Right renal cortex interstitium (tissue), 3 donors: Measurements from ENCODE around the gene AP3B1. TPM values are rescaled to one million over a fixed set of nuclear protein-coding genes. Genes with fewer than 3 reads are reported as not detected.

Experiments used
- DNase-seq, 3 donors: peaks; one replicate each; pipeline ENCODE4 v3.0.0-alpha.2; 2013; ENCODE audit warnings: low read depth in 3 of 3, low spot score in 2 of 3
- polyA plus RNA-seq, 3 donors: library from polyadenylated mRNA; unstranded; fragments of 120-200 nt; gene quantifications; one replicate each; pipeline ENCODE4 v1.2.1, GENCODE V29; 2013; ENCODE audit not compliant: insufficient read length in 3 of 3

AP3B1 gene
- polyA plus RNA-seq, 3 donors = 77.2 to 84.1 (median 83.4) TPM

- DNase-seq = no peak
Observed at GRCh38 chr5:78007233-78007632, 287.3 kb downstream of the AP3B1 start.

DNA sequence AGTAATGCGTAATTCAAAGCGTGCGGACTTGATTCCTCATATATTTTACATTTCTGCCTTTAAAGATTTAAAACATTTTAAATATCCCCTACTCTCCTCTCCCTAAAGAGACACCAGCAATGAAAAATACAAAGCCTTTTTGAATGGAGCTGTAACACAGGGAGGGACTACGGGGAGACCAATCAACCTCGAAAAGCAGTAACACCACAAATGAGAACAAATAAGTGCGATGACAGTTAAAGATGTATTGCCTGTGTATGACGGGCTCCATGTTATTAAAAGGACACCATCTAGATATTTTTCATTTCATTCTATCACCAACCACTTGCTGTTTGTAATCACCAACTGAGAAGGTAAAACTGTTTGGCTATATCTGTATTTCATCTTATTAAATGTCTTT, 288.0 kb downstream of the AP3B1 start:
- no peak for DNase-seq

- no peak for DNase-seq
Observed at GRCh38 chr5:78005021-78005785, 289.3 kb downstream of the AP3B1 start.

GRCh38 chr5:78004559-78004958, 289.9 kb downstream of the AP3B1 start:
- no peak for DNase-seq

DNA sequence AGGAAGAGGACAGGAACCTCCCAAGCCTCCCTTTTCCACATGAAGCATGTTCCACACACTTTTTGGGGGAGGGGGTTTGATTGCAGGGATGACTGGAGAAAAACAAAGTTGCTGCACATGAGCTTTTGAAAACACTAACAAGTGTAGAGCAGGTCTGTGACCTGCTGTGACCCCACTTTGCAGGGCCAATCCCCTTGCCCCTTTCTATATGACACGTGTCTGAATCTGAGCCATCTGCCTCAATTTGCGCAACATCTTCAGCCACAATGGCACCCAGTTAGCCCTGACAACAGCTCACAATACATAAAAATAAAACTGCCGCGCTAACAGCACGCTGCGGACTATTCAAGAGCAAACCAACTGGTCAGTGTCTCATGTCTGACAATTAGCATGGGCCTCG, 290.6 kb downstream of the AP3B1 start:
- DNase-seq = no peak

DNA sequence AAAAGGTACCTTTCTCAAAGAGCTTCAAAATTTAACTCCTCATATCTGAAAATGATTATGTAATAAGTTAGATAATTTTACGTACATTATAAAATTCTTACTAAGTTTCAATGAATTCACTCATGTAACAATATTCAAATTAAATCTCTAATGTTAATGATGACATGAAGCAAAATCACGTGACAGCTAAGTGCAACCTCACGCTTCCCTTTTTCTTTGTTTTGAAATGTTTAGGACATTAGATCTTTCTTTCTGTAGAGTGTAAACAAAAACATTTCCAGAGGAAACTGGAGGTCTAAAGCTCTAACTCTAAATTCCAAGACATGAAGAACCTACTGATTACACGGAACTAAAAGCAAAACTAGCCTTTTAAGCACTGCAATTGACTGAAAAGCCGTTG, 291.0 kb downstream of the AP3B1 start:
- DNase-seq = no peak

DNA sequence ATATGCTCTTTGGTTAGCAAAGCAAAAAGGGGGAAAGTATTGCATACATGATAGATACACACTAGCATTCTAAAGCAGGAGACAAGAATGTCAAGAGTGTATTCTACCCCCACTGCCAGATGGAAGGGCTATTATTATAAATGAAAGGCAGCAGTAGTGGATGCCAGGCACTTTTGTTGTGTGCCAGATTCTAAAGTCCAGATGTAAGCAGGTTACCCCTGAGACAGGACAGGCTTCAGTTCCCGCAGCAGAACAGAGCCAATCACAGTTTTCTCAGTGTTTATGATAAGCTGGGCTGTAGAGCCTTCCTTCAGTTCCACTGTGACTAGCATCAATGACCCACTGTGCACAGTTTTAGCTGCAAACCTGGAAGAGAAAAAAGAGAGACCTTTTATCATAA, 291.8 kb downstream of the AP3B1 start:
- DNase-seq = no peak

GRCh38 chr5:78001197-78001596, 293.3 kb downstream of the AP3B1 start:
- DNase-seq = no peak

GRCh38 chr5:78000191-78000590, 294.3 kb downstream of the AP3B1 start:
- no peak for DNase-seq

GRCh38 chr5:77999399-77999798, 295.1 kb downstream of the AP3B1 start:
- no peak for DNase-seq

- no peak for DNase-seq
Observed at GRCh38 chr5:77996943-77997342, 297.6 kb downstream of the AP3B1 start.

DNA sequence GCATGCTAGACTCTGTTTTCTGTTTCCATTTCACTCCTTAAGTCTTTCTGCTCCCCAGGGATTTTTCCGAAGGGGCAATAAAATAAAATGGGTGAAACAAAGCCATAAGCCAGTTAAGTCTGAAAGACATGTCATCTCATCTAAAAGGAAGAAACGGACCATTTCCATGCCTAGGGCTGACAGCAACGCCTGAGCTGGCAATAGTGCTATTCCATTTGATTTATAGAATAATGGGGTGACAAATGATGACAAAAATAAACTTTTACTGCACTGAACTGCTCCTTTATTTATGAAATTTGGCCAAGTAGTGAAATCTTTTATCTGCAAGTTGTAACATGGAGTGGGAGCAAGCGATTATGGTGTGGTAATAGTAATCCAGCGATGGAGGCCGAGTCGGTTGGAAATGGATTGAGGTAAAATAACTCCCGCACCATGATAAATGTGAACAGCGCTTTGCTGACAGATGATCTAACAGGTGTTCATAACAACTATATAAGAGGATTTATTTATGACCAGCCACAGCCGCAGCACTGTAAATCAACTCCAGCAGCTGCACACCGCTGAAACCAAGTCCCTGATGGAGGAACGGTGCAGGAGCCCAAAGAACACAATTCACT, 298.6 kb downstream of the AP3B1 start:
- DNase-seq = no peak

DNA sequence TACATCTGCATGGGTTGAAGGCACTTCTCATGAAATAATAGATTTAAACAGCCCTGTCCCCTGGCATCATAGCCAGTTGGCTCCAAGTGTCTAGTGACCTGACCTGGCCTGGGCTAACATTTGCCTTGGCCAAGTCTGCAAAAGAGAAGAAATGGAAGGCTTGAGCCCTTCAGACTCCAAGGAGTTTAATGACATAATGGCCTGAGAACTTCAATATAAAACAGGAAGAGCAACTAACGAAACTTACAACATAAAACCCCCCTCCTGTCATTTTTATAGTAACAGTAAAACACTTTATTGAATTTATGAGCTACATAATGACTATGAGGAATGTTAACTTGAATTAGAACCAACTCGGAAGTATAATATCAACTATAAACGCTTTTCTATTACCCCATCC, 299.6 kb downstream of the AP3B1 start:
- DNase-seq = no peak

- no peak for DNase-seq
Observed at GRCh38 chr5:77993855-77994318, 300.6 kb downstream of the AP3B1 start.

DNA sequence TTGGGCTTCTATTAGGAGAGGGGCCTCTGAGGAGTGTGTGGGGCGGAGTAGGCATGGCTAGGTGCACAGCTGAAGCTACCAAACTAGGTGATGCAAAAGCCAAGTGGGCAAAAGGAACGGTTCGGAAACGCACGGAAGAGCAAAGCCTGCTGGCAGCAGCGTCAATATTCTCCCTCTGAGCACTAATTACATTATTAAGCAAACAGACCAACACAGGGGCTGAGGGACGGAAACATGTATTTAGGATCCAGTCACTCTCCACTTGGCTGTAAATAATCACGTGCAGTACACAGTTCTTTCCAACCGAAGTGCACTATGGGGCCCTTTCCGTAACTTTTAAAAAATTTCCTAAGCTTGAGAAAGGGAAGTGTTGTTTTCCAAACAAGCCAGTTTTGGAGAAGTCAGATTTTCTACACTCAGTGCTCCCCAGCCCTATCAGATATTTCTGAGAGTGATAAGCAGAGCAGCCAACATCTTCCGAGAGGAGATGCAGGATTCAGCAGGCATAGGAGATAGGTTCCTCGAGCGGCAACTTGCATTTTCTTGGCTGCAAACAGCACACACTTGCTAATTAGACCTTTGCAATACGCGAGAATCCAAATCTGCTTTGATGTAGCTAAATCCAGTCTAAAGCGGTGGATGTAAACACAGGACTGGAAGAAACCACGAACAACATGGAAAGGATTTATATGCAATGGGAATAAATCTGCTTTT, 301.2 kb downstream of the AP3B1 start:
- no peak for DNase-seq

DNA sequence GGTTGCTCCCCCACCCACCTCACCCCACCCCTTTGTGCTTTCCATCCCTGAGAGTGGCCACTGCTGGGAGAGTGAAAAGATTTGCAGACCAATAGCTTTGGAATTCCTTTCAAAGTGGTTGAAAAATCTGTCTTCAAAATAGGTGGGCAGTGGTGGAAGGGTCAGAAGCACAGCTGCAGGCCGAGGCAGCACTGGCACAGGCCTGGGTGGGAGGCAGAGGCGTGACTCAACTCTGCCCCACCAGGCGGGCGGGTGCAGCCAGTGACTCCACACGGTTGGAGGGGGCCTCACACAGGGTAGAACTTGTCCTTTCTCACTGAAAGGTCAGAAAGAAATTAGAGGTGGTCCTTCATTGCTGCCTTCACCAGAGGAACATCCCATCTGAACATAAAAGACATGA, 303.4 kb downstream of the AP3B1 start:
- no peak for DNase-seq

- DNase-seq = no peak
Observed at GRCh38 chr5:77990020-77990419, 304.5 kb downstream of the AP3B1 start.

DNA sequence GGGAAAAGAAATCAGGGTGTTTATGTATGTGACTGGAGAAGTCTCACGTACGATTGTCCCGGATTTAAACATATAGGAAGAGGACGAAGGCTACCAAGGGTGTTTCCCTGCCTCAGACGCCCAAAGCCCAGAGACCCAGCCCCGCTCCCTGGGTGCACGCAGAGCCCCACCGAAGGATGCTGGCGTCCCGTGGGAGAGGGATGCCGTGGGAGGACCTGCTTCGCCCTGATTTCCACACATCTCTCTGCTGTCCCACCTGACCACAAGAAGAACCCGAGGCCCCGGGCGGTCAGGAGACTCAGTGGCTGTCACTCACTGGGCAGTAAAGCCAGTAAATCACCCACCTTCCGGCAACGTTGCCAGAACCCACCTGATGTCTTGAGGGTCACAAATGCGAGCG, 306.5 kb downstream of the AP3B1 start:
- no peak for DNase-seq

DNA sequence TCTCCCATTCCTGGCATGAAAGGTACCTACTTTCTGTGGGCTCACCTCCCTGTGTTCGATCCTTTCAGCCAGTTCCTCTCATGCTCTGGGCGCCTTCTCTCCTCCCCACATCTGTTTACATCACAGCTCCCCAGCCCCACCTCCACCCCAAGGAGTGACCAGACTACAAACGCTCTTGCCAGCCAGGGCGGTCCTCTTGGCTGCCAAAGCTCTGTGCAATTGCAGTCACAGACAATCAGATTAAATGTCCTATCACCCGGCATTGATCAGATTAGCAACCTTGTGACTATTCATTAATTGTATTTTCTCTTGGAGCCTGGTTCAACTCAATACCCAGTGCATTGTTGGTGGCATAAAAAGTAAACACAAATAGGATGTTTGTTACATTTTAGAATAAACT, 307.2 kb downstream of the AP3B1 start:
- no peak for DNase-seq

DNA sequence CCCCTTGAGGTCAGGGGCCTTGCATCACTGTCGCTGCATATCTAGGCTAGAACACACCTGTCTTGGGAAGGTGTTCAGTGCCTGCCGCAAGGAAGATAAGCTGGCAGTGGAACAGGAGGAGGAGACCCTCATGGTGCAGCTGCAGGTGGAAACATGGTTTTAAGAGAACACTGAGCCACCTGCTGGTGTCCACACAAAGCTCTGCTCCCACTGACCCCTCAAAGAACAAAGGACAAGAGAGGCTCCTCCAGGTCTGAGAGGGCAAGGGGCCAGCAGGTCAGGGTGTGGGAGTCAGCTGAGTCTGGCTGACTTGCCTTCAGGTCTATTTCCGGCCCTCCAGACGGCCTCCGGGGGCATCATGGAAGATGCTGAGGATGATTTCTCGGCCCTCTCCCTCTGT, 308.2 kb downstream of the AP3B1 start:
- DNase-seq = no peak

- DNase-seq = no peak
Observed at GRCh38 chr5:77985247-77985646, 309.3 kb downstream of the AP3B1 start.

DNA sequence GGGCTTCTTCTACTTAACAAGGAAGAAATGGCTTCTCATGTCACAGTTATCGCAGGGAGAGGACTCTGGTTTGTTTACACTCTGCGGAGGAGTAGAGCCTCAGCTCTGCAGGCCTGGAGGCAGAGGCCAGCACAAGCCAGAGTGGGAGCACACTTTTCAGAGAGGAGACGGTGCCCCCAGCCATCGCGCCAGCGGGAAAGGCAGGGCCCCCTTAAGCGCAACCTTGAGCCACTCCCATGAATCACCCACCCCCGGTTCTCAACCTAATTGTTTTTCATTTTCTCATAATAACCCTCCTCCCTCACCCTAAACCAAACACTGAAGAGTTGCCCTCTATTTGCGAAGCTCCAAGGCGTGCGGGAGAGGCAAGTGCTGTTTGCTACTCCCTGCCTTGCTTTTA, 309.9 kb downstream of the AP3B1 start:
- no peak for DNase-seq
